Keratinocyte (primary cell): ENCODE measurements around the gene KPNA3. TPM values are rescaled to one million over a fixed set of nuclear protein-coding genes. Genes with fewer than 3 reads are reported as not detected.

Source experiments
- DNase-seq: peaks from one replicate; pipeline ENCODE4 v3.0.0-alpha.2; 2011; ENCODE audit warnings: low read depth, missing footprints, low spot score
- FAIRE-seq: peaks from 2 replicates; lab custom pipeline; 2011; peaks lifted over from hg19 to GRCh38; lab: Jason Lieb, UNC
- H2AFZ ChIP-seq: 2 replicates; pipeline ENCODE4 v1.6.0; 2012; ENCODE audit warnings: low read length, control low read depth, inconsistent platforms; ENCODE audit not compliant: control insufficient read depth
- H3K27ac ChIP-seq: 2 replicates; pipeline ENCODE4 v1.5.1; 2011; ENCODE audit warnings: low read length; ENCODE audit not compliant: control insufficient read depth, insufficient read depth
- H3K27me3 ChIP-seq: 3 replicates; pipeline ENCODE4 v1.6.0; 2011; ENCODE audit warnings: low read length; ENCODE audit not compliant: control insufficient read depth, insufficient read depth; ENCODE audit errors: extremely low read depth
- H3K36me3 ChIP-seq, 2 experiments: 2 replicates in 1 of 2; 3 replicates in 1 of 2; pipeline ENCODE4 v1.5.1; 2011; ENCODE audit warnings: low read length in 2 of 2, mild to moderate bottlenecking in 1 of 2; ENCODE audit not compliant: control insufficient read depth in 2 of 2, insufficient read depth in 2 of 2; ENCODE audit errors: extremely low read depth in 1 of 2
- H3K4me1 ChIP-seq: 3 replicates; pipeline ENCODE4 v1.5.1; 2011; ENCODE audit warnings: low read length; ENCODE audit not compliant: control insufficient read depth, insufficient read depth; ENCODE audit errors: extremely low read depth
- H3K4me2 ChIP-seq: 3 replicates; pipeline ENCODE4 v1.6.0; 2011; ENCODE audit warnings: low read depth, low read length; ENCODE audit not compliant: control insufficient read depth, insufficient read depth; ENCODE audit errors: extremely low read depth
- H3K4me3 ChIP-seq, 3 experiments: fragments of 200-600 bp in 1 of 3; sonication (generic) in 1 of 3; 2 replicates in 2 of 3; 3 replicates in 1 of 3; pipeline ENCODE4 v1.5.1; 2011 to 2016; ENCODE audit warnings: low read length in 3 of 3, mild to moderate bottlenecking in 3 of 3, control low read depth in 2 of 3, inconsistent platforms in 1 of 3, low read depth in 1 of 3, mixed read lengths in 1 of 3, mixed run types in 1 of 3, moderate library complexity in 1 of 3; ENCODE audit not compliant: control insufficient read depth in 2 of 3, insufficient read depth in 2 of 3; ENCODE audit errors: extremely low read depth in 1 of 3
- H3K79me2 ChIP-seq: 2 replicates; pipeline ENCODE4 v1.6.0; 2012; ENCODE audit warnings: low read length; ENCODE audit not compliant: control insufficient read depth, insufficient read depth
- H3K9ac ChIP-seq: 3 replicates; pipeline ENCODE4 v1.6.0; 2011; ENCODE audit warnings: low read length; ENCODE audit not compliant: control insufficient read depth, insufficient read depth; ENCODE audit errors: extremely low read depth
- H3K9me1 ChIP-seq: 3 replicates; pipeline ENCODE4 v1.6.0; 2011; ENCODE audit warnings: low read length; ENCODE audit not compliant: control insufficient read depth, insufficient read depth; ENCODE audit errors: extremely low read depth
- H3K9me3 ChIP-seq: 2 replicates; pipeline ENCODE4 v1.5.1; 2012; ENCODE audit warnings: low read depth, low read length; ENCODE audit not compliant: control insufficient read depth
- H4K20me1 ChIP-seq: 3 replicates; pipeline ENCODE4 v1.6.0; 2011; ENCODE audit warnings: low read length; ENCODE audit not compliant: control insufficient read depth, insufficient read depth; ENCODE audit errors: extremely low read depth
- EZH2 ChIP-seq: IDR thresholded peaks from one replicate; pipeline ENCODE4 v1.6.1; 2012; ENCODE audit warnings: inconsistent platforms, mild to moderate bottlenecking, low read length, moderate library complexity
- dilution Hi-C: fragments of 300-500 bp; cut with MboI; formaldehyde crosslinking; loops from one replicate; pipeline ENCODE4 v1.7.0; 2020; ENCODE audit warnings: low sequenced_read_pairs; ENCODE audit not compliant: extremely low pct_ligation_motif_present
- polyA plus RNA-seq, 5 experiments: library from polyadenylated mRNA; depleted of rRNA in 3 of 5; stranded (reverse) in 3 of 5; stranded (forward) in 1 of 5; unstranded in 1 of 5; fragments of >200 nt; gene quantifications; 1 replicate in 1 of 5; 2 replicates in 3 of 5; 3 replicates in 1 of 5; pipeline versions ENCODE4 v1.2.1 to v1.2.3, GENCODE V29; 2011 to 2012; ENCODE audit warnings: missing spikeins in 2 of 5, low read depth in 1 of 5, low replicate concordance in 1 of 5
- TF ChIP-seq, protein P1 (sequence below), 3 experiments: IDR thresholded peaks in 1 of 3; conservative IDR thresholded peaks in 1 of 3; optimal IDR thresholded peaks in 1 of 3; 2 replicates in 2 of 3; 3 replicates in 1 of 3; pipeline versions ENCODE3 to v1.5.1; 2011; ENCODE audit warnings: low read length in 3 of 3, mild to moderate bottlenecking in 3 of 3, moderate library complexity in 2 of 3, control low read depth in 1 of 3, inconsistent platforms in 1 of 3; ENCODE audit not compliant: insufficient read depth in 2 of 3; ENCODE audit errors: extremely low read depth in 1 of 3

The KPNA3 gene
- polyA plus RNA-seq, 1 donor (not counting 4 experiments of a cell fraction or from before 2014, with no cell fraction given) = 37.3 TPM

GRCh38 chr13:49830721-49831120, 38.2 kb upstream of the KPNA3 start:
- H3K27ac ChIP-seq = no peak overlapping the region
- H2AFZ ChIP-seq = no peak overlapping the region
- no peaks in the 10 kb centered on the region for H4K20me1 ChIP-seq
- no peaks in the 10 kb centered on the region for H3K9me1 ChIP-seq
- H3K4me2 ChIP-seq = no peak overlapping the region
- no peaks in the 10 kb centered on the region for H3K36me3 ChIP-seq
- FAIRE-seq = no peak
- dilution Hi-C loops = no loop called here
- DNase-seq = no peak
- no peak overlapping the region for H3K9ac ChIP-seq
- no peak for TF ChIP-seq EZH2
- TF ChIP-seq, protein P1, sequence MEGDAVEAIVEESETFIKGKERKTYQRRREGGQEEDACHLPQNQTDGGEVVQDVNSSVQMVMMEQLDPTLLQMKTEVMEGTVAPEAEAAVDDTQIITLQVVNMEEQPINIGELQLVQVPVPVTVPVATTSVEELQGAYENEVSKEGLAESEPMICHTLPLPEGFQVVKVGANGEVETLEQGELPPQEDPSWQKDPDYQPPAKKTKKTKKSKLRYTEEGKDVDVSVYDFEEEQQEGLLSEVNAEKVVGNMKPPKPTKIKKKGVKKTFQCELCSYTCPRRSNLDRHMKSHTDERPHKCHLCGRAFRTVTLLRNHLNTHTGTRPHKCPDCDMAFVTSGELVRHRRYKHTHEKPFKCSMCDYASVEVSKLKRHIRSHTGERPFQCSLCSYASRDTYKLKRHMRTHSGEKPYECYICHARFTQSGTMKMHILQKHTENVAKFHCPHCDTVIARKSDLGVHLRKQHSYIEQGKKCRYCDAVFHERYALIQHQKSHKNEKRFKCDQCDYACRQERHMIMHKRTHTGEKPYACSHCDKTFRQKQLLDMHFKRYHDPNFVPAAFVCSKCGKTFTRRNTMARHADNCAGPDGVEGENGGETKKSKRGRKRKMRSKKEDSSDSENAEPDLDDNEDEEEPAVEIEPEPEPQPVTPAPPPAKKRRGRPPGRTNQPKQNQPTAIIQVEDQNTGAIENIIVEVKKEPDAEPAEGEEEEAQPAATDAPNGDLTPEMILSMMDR (optimal IDR thresholded peaks at IDR 0.05 in 1 of 3, IDR thresholded peaks at IDR 0.05 in 1 of 3, conservative IDR thresholded peaks at IDR 0.05 in 1 of 3; ENCODE audit: extremely low read depth in 1 of 3, insufficient read depth in 2 of 3, low read length in 3 of 3) = no peak
- no peak overlapping the region for H3K4me3 ChIP-seq
- H3K27me3 ChIP-seq = peaks cover 3% of the 10 kb centered on the region
- peaks cover 5% of the 10 kb centered on the region for H3K4me1 ChIP-seq
- H3K9me3 ChIP-seq = no peaks in the 10 kb centered on the region
- no peaks in the 10 kb centered on the region for H3K79me2 ChIP-seq

DNA sequence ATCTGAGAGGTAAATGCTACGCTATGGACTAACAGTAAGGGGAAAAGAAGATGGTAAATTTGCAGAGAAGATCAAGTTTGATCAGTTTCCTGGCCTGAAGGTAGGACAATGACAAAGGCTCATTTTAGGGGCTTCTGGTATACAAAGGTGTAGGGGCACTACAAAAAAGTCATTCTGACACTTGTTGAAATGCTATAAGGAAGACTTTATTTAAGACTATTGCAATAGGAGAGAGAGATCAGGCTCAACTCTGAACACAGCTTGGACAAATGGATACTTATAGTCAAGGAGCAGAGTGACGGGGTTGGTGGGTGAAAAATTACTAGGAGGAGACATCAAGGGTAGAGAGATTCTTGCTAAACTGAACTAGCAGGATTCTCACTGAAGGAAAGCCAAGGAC, 37.2 kb upstream of the KPNA3 start:
- Histone ChIP-seq H2AFZ (no peak overlapping the region), H4K20me1 (no peaks in the 10 kb centered on the region), H3K9ac (no peak overlapping the region), H3K79me2 (no peaks in the 10 kb centered on the region), H3K4me1 (peaks cover 5% of the 10 kb centered on the region), H3K27ac (no peak overlapping the region), H3K4me2 (no peak overlapping the region), H3K4me3 (no peak overlapping the region), H3K9me1 (no peaks in the 10 kb centered on the region), H3K9me3 (no peaks in the 10 kb centered on the region), H3K36me3 (no peaks in the 10 kb centered on the region), H3K27me3 (peaks cover 3% of the 10 kb centered on the region)
- no peak for FAIRE-seq
- DNase-seq = no peak
- dilution Hi-C loops = no loop called here
- no peak for TF ChIP-seq EZH2

DNA sequence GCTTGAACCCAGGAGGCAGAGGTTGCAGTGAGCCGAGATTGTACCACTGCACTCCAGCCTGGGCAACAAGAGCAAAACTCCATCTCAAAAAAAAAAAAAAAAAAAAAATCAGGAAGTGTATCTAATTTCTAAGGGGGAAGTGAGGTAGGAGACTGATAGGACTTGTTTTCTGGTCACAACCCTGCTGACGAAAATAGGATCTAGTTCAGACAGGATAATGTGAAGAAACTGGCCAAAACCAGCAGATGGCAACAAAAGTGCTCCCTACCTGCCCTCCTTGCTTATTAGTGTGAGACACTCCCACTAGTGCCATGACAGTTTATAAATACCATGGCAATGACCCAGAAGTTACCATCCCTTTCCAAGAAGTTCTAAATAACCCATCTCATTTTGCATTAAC, 36.0 kb upstream of the KPNA3 start:
- DNase-seq (no peak), FAIRE-seq (no peak)
- Histone ChIP-seq H3K27ac (no peak overlapping the region), H3K4me3 (no peak overlapping the region), H3K4me1 (no peaks in the 10 kb centered on the region), H2AFZ (no peak overlapping the region), H3K9me3 (no peaks in the 10 kb centered on the region), H3K4me2 (no peak overlapping the region), H3K27me3 (peaks cover 3% of the 10 kb centered on the region), H3K36me3 (no peaks in the 10 kb centered on the region), H3K9ac (no peak overlapping the region), H3K9me1 (no peaks in the 10 kb centered on the region), H3K79me2 (no peaks in the 10 kb centered on the region), H4K20me1 (no peaks in the 10 kb centered on the region)
- TF ChIP-seq, protein P1 (optimal IDR thresholded peaks at IDR 0.05 in 1 of 3, IDR thresholded peaks at IDR 0.05 in 1 of 3, conservative IDR thresholded peaks at IDR 0.05 in 1 of 3; ENCODE audit: extremely low read depth in 1 of 3, insufficient read depth in 2 of 3, low read length in 3 of 3) = peak in 1 of 3 experiments; percentile 10
- no peak for TF ChIP-seq EZH2
- dilution Hi-C loops = no loop called here
